Measurements from ENCODE around the gene GADL1.

GADL1 gene

GRCh38 chr3:30760040-30760695 lies 134.3 kb downstream of the GADL1 start:
- no peak for DNase-seq (ENCODE audit: low read depth)

GRCh38 chr3:30756218-30756617 lies 138.2 kb downstream of the GADL1 start:
- no peak for DNase-seq (ENCODE audit: low read depth)

DNA sequence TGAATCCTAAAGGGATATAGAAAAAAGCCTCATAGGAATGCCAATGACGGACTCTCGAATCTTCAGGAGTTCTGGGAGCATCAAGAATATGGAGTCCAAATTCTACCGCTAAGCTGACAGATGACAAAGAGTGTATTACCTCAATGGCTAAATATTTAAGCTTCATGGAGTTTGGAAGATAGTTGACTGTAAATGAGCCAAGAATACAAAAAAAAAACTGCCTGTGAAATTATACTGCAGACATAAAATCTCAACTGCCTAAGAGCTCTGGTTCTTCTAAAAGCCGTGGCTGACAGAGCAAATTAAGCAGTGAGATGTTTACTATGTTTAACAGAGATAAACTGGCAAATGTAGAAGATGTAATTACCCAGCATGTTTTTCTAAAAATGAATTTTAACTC lies 140.0 kb downstream of the GADL1 start:
- peak; percentile 5 for DNase-seq (ENCODE audit: low read depth)

DNA sequence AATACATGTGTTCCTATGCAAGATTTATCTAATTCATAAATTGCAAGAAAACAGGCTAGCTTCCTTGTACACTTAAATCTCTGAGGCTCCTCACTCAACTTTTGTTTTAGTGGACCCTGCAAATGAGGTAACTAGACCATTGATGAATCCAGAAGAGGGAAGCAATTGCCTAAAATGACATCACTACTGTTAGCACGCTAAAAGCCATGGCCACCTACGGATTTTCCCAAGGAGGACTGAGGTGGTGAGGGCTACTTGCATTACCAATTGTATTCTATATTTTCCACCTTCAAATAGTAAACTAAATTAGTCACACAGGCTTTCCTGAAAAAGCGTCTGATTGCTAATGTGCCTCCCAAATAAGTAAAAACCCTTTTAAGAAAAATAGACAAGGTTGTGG lies 140.7 kb downstream of the GADL1 start:
- DNase-seq (ENCODE audit: low read depth), result no peak

DNA sequence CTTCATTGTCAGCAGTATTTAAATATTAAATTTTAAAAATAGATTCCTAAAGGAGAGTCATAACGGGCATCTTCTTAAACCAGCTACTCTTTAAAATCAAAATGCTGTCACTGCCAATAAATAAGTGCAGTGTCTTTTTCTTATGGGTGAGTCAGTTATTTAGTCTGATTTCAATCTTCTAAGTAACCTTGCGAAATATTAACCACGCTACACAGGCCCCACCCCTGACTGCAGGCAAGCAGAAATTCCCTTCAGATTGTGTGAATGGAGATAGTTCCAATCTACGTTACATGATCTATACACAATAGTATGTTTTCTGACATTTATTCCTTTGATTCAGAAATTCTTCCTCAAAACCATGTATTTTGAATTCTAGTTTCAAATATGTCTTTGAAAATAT lies 141.5 kb downstream of the GADL1 start:
- peak; percentile 42 for DNase-seq (ENCODE audit: low read depth)

DNA sequence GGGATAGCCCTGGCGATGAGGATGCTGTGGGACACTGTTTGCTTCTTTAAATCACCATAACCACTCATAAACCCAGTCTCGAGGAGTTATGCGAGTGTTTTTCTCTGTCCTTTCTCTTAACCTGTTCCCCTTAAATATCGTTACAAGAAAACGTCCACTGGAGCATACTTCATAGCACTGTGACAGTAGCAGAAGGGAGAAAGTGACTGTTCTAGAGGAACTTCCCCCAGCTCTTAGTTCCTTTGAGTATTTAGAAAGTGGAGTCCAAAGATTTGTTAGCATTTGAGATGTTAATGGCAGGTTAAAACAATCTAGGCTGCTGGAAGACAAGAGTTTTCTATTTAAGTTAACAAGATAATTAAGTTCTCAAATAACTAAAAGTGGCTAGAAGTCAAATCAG lies 142.0 kb downstream of the GADL1 start:
- no peak for DNase-seq (ENCODE audit: low read depth)

GRCh38 chr3:30751610-30752299 lies 142.7 kb downstream of the GADL1 start:
- peak; percentile 9 for DNase-seq (ENCODE audit: low read depth)

DNA sequence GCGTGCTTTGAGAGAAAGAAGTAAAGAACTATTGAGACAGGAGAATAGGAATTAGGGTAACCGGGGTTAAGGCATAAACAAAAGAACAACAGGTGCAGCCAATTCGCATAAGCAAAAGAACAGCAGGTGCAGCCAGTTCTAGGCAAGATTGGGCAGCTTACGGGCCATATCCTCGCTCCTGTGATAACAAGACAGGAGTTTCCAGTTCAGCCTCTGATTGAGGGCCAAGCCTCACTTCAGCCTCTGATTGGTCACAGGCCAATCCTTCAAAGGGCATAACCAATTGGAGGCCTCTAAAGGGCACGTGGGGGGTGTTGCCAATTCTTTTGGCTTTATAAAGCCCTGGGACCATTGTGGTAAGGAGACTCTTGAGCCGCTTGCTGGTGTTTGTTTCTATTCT lies 143.5 kb downstream of the GADL1 start:
- DNase-seq (ENCODE audit: low read depth), result no peak

DNA sequence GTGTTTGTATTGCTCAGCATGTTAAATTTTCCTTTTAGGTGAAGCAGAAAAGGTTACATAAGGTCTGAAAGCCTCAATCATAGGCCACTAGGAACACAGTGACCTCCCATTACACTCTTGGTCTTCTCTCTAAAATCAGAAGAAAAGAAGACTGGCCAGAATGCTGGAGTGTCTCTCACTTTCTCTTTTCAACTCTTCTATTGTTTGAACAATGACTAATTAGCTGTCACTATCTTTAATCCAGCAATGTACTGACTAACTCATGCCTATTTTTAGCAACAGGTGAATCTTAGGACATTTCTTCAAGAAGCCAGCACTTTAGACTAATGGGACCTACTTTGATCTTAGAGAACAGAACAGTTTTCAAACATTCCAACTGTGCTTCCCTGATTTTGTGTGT lies 145.2 kb downstream of the GADL1 start:
- DNase-seq (ENCODE audit: low read depth), result no peak

- peak; percentile 20 for DNase-seq (ENCODE audit: low read depth)
These were observed 146.6 kb downstream of the GADL1 start for GRCh38 chr3:30747771-30748281.

DNA sequence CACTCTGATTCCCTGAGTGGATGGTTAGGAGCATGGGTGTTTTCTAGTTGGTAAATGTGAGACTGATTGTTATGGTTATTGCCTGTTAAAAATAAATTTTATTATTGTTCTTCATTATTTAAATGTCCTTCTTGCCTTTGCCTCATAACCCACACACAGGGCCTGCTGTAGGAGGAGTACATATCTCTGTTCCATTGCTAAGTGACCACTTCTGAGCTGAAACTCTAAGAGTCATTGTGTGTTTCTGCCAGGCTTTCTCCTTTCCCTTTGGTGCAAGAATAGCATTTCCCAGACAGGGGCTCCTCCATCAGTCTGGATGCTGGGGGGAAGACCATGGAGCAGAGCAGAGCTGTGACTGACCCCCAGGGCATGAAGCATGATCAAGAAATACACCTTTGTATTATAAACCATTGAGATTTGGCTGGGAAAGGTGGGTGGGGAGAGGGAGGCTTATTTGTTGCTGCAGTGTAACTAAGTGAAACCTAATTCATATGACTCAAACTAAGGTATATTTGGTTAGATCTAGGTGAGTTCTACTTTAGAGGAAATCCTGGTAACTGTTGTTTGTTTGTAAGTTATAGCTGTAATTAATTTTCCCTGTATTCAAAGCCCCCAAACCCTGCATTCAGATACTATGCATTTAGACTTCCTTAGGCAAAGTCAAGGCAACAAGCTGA lies 150.7 kb downstream of the GADL1 start:
- DNase-seq (ENCODE audit: low read depth), result no peak

DNA sequence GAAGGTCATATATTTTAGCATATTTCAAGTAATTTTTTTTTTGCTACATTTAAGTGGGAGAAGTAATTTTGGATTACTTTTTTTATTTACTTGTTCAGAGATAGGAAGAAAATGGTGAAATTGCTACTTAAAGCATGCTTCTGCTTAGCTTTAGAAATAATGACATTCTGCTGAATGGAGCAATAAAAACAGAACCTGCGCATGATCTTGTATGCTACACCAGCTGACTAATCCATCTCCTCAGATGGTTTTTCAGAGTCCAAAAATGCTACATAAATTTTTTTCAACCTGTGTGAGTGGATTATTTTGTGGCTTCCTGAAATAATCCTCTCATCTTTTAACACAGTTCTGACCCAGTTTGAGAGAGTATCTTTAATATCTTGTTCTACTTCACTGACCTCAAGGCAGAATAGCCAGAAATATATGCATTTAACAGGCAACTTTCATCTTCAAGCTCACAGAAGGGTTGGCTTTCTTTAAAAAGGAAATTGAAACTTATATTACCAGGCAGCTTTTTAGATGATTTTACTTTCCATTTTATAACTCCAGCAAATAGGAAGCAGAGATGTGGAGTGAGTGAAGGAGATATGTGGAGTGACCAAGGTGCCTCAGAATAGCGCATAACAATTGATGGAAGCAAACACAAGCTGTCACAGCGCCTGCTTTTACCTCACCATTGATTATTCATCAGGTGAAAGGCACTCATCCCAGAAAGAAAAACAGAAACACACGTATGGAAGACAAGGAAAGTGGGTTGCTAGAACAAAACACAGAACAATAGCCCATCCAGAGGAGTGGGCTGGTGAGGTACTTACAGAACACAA lies 151.5 kb downstream of the GADL1 start:
- DNase-seq (ENCODE audit: low read depth), result no peak

DNA sequence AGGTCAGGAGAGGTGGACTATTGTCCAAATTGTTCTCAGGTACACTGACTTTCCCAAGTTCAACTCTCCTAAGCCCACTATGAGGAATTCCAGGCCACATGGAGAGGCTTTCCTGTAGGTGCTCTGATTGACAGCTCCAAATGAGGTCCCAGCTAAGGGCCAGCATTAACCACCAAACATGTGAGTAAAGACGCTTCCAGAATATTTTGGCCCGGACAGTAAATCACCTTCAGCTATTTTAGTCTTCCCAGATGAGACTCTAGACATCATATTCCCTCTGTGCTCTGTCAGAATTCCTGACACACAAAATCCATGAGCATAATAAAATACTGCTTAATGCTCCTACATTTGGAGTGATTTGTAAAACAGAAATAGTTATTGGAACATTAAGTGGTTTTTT lies 152.6 kb downstream of the GADL1 start:
- DNase-seq (ENCODE audit: low read depth), result no peak

DNA sequence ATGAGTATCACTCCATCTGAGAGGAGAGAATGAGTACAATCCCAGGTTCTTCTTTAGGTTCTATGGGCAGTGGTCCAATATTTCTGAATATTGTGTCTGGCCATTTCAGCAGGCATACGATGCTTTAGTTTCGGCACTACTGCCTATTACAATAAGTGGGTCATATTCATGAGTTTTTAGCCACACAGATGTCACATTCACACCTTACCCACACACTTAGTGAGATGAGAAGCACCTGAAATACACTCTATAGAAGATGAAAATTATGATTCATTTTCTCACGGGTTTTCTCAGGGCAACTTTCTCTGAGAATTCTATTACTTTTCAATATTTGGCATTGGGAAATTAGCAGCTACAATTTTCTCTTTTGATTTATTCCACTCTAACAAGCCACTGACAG lies 155.9 kb downstream of the GADL1 start:
- no peak for DNase-seq (ENCODE audit: low read depth)

DNA sequence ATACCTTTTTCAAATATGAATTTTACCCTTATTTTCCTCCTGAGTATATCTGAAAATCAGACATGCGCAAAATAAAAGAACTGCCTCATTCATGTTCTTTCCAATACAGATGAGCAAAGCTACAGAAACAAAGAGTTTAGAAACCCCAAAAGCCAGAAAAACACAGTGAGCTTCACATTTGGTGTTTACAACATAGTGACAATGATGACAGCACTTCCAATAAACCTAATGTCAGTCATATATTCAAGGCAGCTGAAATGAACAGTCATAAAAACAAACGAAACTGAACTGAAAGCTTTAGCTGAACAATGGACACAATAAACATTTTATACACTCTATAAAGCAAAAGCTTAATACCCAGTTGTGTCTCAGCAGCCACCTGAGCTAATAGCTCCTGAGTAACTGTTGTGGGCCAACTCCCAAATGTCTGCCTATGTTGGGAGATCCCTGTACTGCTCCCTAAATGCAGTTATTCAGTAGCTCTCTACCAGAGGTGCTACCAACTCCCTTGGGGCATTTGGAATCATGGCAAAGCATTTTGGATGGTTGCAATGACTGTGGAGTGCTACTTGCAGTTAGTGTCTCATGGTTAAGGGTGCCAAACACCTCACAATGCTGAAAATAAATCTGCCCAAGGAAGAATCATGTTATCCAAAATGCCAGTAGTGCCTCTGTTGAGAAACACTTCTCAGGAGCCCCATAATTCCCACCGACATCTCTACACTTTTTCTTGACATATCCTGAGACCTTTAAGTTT lies 156.5 kb downstream of the GADL1 start:
- DNase-seq (ENCODE audit: low read depth), result no peak

- DNase-seq (ENCODE audit: low read depth), result no peak
These were observed 160.8 kb downstream of the GADL1 start for GRCh38 chr3:30733696-30734095.

- no peak for DNase-seq (ENCODE audit: low read depth)
These were observed 161.3 kb downstream of the GADL1 start for GRCh38 chr3:30733209-30733608.

DNA sequence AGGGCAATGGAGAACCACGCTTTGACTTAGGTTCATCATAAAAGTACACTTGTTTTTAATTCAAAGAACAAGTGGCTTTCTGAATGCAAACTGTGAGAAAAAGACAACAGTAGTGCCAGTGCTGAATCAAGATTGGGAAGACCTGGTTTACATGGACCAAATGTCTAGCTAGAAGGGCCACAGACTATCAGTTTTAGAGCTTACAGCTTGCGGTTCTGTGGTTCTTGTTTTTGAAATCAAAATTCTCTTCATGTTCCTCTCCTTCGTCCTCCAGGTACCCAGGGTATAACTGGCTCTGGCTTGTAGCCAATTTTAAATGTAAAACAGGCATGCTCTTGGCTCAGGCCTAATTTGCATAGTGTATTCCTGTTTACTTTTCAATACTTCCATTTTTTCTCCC lies 163.5 kb downstream of the GADL1 start:
- DNase-seq (ENCODE audit: low read depth), result no peak

DNA sequence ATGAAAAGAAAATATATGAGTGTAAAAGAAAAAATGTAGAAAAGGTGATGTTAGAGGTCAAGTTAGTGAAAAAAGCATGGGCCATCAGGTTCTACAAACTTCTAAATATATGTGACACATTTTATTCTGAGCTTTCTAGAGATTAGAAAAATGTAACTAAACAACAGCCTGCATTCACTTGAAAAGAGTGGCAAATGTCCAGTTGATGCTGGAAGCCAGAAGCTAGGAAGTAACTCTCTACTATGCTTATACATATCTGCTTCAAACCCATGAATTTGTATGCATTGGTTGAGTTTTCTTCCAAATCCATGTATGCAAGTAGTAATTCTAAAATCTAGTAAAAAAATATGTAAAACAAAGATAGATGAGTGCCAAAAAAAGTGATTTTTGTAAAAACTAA lies 164.5 kb downstream of the GADL1 start:
- no peak for DNase-seq (ENCODE audit: low read depth)

DNA sequence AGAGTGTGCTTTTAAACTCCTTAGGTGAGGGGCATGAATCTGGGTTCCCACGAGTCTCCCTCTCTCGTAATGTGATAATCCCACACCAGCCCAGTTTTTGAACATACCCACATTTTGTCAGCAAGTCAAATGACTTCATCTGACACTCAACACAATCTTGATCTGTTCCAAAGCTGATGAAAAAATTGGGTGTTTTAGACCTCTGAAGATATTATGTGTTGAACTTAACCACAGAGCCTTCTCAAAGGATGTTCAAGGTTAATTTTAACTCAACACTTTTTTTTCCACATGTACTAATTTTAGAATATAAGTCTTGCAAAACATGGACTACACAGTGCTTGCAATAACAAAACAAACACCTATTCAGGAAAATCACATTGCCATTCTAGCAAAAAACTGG lies 164.9 kb downstream of the GADL1 start:
- DNase-seq (ENCODE audit: low read depth), result no peak

- no peak for DNase-seq (ENCODE audit: low read depth)
These were observed 166.3 kb downstream of the GADL1 start for GRCh38 chr3:30728143-30728542.

GRCh38 chr3:30724863-30725262 lies 169.6 kb downstream of the GADL1 start:
- no peak for DNase-seq (ENCODE audit: low read depth)
